ENCODE measurements around the gene ERVK3-1. TPM values are rescaled to one million over a fixed set of nuclear protein-coding genes. Genes with fewer than 3 reads are reported as not detected.

The ERVK3-1 gene
- total and polyA plus RNA-seq, 2 of the 8 experiments (the other 6 are each of a cell fraction or from before 2014, with no cell fraction given): 29.9 to 31.5 TPM

GRCh38 chr19:58354478-58355030 is 49.4 kb downstream of the ERVK3-1 start:
- H2BK120ac ChIP-seq (replicated peaks; ENCODE audit: low read depth, low read length): no peak overlapping the region
- peaks cover 0 to 3% of the 10 kb centered on the region in 2 experiments for H4K20me1 ChIP-seq (replicated peaks in 1 of 2; ENCODE audit: control insufficient read depth in 1 of 2, insufficient read depth in 2 of 2, low read length in 2 of 2)
- no peaks in the 10 kb centered on the region for H3K9me3 ChIP-seq (ENCODE audit: insufficient read depth in 2 of 2, low read depth in 1 of 2, low read length in 1 of 2)
- H3K23ac ChIP-seq (ENCODE audit: insufficient read length): no peak overlapping the region
- H3K23me2 ChIP-seq (ENCODE audit: low read depth, low read length): no peaks in the 10 kb centered on the region
- H3K27ac ChIP-seq (ENCODE audit: low read depth, low read length): no peak overlapping the region
- no peak overlapping the region for H4K8ac ChIP-seq (ENCODE audit: extremely low read depth, insufficient read depth, low read length)
- H3K27me3 ChIP-seq (replicated peaks in 1 of 4; ENCODE audit: control insufficient read depth in 3 of 4, extremely low read depth in 1 of 4, insufficient read depth in 3 of 4, low read length in 3 of 4): no peaks in the 10 kb centered on the region
- no peak overlapping the region for H3K18ac ChIP-seq (ENCODE audit: extremely low read depth, low read length)
- FAIRE-seq (no peak), DNase-seq (ENCODE audit: low read depth in 1 of 2, low spot score in 2 of 2) (no peak)
- no peak overlapping the region for H2BK15ac ChIP-seq (ENCODE audit: low read length)
- no peaks in the 10 kb centered on the region for H3K79me1 ChIP-seq (ENCODE audit: low read depth, low read length)
- H3K79me2 ChIP-seq (ENCODE audit: control insufficient read depth in 1 of 2, insufficient read depth in 2 of 2, low read length in 2 of 2): no peaks in the 10 kb centered on the region
- H4K91ac ChIP-seq (replicated peaks; ENCODE audit: insufficient read length, low read length): no peak overlapping the region
- no peak overlapping the region for H2BK20ac ChIP-seq (ENCODE audit: low read length)
- H3K4ac ChIP-seq (replicated peaks; ENCODE audit: insufficient read length, low read depth, low read length): no peak overlapping the region
- no peak overlapping the region for H2BK12ac ChIP-seq (ENCODE audit: low read depth, low read length)
- H3K4me3 ChIP-seq (ENCODE audit: extremely low read depth in 1 of 4, insufficient read depth in 2 of 4, low read depth in 3 of 4, low read length in 4 of 4): no peak overlapping the region
- no peak overlapping the region for H3K9ac ChIP-seq (replicated peaks in 1 of 4; ENCODE audit: extremely low read depth in 1 of 4, low read depth in 3 of 4, low read length in 3 of 4)
- H4K5ac ChIP-seq (ENCODE audit: insufficient read length, low read depth, low read length): no peak overlapping the region
- no peak overlapping the region for H3K56ac ChIP-seq (replicated peaks; ENCODE audit: insufficient read length, low read depth, low read length)
- H3K36me3 ChIP-seq (ENCODE audit: control insufficient read depth in 2 of 4, insufficient read depth in 4 of 4, low read length in 3 of 4): no peaks in the 10 kb centered on the region
- no peak overlapping the region for H2AK5ac ChIP-seq (ENCODE audit: low read depth, low read length)
- H3K14ac ChIP-seq (ENCODE audit: insufficient read length): no peak overlapping the region
- H2AFZ ChIP-seq (ENCODE audit: low read length): no peak overlapping the region
- no peak overlapping the region for H2BK5ac ChIP-seq (ENCODE audit: low read depth, low read length)
- H3K4me1 ChIP-seq (replicated peaks in 1 of 4; ENCODE audit: control insufficient read depth in 3 of 4, insufficient read depth in 4 of 4, low read length in 3 of 4): peaks cover 0 to 6% (median 0%) of the 10 kb centered on the region in 4 experiments; a peak in 1 of 7 replicates
- TF ChIP-seq JUN (IDR thresholded peaks at IDR 0.05; ENCODE audit: low read depth, low read length): no peak
- TF ChIP-seq CTBP2 (IDR thresholded peaks at IDR 0.05; ENCODE audit: borderline replicate concordance, insufficient read depth, insufficient read length, low read length): no peak
- no peak for TF ChIP-seq JUND (IDR thresholded peaks at IDR 0.05; ENCODE audit: low read length)
- no peak for TF ChIP-seq ATF2 (IDR thresholded peaks at IDR 0.05; ENCODE audit: low read length)
- no peak for TF ChIP-seq POLR2AphosphoS5 (IDR thresholded peaks at IDR 0.05; ENCODE audit: low read depth, low read length)
- ChIA-PET POLR2A (ENCODE audit: partially characterized antibody) (interaction anchor here (0.6 to 11.4 kb wide), 9 partner anchors 8 to 469 kb away, joined by 3 to 102 read pairs (median 4); partner anchors contain the start of genes RNF225, ZNF497, ZNF544 and ZSCAN22), CTCF (ENCODE audit: partially characterized antibody) (interaction anchor here (0.6 to 2.8 kb wide), 4 partner anchors 9 to 133 kb away, joined by 4 to 9 read pairs (median 5); no protein-coding TSS in a partner anchor)
- 82% methylated on average over 6 of the region's 6 CpGs; no CpG with 5 or more reads in 1 of the 2 experiments for WGBS, 2 experiments (ENCODE audit: extremely low coverage in 1 of 2, insufficient coverage in 1 of 2, insufficient read length in 1 of 2, insufficient replicate concordance in 2 of 2, low coverage in 1 of 2, low lambda C conversion rate in 2 of 2, missing lambda C conversion rate in 1 of 2)
- no peak overlapping the region for H3K4me2 ChIP-seq (ENCODE audit: insufficient read depth in 1 of 2, low read depth in 2 of 2, low read length in 2 of 2)
